ENCODE measurements around the gene SLC25A21.
A peak's percentile ranks its signal among the peaks of the same experiment; 100 is the strongest.

The SLC25A21 gene

DNA sequence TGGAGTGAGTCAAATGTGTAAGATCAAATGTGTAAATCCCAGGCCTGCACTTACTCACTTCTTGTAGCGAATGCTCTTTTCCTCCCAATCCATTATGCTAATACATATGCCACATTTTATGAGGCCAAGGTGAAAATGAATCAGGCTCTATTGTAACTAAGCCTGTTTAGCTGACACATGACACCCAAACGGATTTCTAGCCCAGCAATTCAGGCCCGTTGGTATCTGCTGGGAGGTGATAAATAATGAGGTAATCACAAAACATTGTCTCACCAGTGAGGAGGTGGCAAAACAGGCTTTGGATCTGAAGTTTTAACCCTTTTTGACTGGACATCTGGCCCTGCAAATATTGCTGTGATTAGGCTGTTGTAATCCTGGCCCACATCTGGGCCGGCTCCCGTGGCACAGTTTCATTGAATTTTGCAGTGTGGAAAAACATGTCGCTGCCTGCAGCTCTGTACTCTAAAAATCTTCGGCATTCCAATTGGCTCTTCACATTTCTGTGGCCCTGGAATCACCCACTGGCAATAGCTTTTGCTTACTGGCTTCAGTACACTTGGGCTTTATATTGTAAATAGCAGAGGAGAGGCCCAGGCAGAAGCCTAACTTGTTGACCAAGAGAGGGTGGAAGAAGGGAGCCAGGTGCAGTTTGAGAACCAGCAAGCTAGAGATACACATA, 404.7 kb downstream of the SLC25A21 start (continued):
- no peak for TF ChIP-seq ZNF623 (tag by site-specific recombination; IDR thresholded peaks at IDR 0.05)
- TF ChIP-seq ZNF654 (tag by site-specific recombination; IDR thresholded peaks at IDR 0.05; ENCODE audit: low read depth) = no peak
- TF ChIP-seq SETDB1 (IDR thresholded peaks at IDR 0.05; ENCODE audit: insufficient read length, low read length) = no peak
- TF ChIP-seq, protein P1, sequence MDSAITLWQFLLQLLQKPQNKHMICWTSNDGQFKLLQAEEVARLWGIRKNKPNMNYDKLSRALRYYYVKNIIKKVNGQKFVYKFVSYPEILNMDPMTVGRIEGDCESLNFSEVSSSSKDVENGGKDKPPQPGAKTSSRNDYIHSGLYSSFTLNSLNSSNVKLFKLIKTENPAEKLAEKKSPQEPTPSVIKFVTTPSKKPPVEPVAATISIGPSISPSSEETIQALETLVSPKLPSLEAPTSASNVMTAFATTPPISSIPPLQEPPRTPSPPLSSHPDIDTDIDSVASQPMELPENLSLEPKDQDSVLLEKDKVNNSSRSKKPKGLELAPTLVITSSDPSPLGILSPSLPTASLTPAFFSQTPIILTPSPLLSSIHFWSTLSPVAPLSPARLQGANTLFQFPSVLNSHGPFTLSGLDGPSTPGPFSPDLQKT (IDR thresholded peaks at IDR 0.05; ENCODE audit: borderline replicate concordance, low read depth, low read length) = no peak
- TF ChIP-seq, protein P2, sequence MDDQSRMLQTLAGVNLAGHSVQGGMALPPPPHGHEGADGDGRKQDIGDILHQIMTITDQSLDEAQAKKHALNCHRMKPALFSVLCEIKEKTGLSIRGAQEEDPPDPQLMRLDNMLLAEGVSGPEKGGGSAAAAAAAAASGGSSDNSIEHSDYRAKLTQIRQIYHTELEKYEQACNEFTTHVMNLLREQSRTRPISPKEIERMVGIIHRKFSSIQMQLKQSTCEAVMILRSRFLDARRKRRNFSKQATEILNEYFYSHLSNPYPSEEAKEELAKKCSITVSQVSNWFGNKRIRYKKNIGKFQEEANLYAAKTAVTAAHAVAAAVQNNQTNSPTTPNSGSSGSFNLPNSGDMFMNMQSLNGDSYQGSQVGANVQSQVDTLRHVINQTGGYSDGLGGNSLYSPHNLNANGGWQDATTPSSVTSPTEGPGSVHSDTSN (CRISPR knock-in tag; IDR thresholded peaks at IDR 0.05) = no peak
- TF ChIP-seq ZNF10 (tag by site-specific recombination; IDR thresholded peaks at IDR 0.05) = peak; percentile 53
- TF ChIP-seq, protein P3, sequence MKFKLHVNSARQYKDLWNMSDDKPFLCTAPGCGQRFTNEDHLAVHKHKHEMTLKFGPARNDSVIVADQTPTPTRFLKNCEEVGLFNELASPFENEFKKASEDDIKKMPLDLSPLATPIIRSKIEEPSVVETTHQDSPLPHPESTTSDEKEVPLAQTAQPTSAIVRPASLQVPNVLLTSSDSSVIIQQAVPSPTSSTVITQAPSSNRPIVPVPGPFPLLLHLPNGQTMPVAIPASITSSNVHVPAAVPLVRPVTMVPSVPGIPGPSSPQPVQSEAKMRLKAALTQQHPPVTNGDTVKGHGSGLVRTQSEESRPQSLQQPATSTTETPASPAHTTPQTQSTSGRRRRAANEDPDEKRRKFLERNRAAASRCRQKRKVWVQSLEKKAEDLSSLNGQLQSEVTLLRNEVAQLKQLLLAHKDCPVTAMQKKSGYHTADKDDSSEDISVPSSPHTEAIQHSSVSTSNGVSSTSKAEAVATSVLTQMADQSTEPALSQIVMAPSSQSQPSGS (tag by site-specific recombination; IDR thresholded peaks at IDR 0.05; ENCODE audit: low read depth) = peak; percentile 98
- no peak for TF ChIP-seq ZNF423 (tag by site-specific recombination; IDR thresholded peaks at IDR 0.05)
- TF ChIP-seq ZNF274 (IDR thresholded peaks at IDR 0.05; ENCODE audit: low read length) = no peak
- TF ChIP-seq ZNF274 (tag by site-specific recombination; IDR thresholded peaks at IDR 0.05; ENCODE audit: borderline replicate concordance) = no peak
- TF ChIP-seq HOXD13 (CRISPR knock-in tag; IDR thresholded peaks at IDR 0.05; ENCODE audit: borderline replicate concordance) = no peak
- TF ChIP-seq, protein P4, sequence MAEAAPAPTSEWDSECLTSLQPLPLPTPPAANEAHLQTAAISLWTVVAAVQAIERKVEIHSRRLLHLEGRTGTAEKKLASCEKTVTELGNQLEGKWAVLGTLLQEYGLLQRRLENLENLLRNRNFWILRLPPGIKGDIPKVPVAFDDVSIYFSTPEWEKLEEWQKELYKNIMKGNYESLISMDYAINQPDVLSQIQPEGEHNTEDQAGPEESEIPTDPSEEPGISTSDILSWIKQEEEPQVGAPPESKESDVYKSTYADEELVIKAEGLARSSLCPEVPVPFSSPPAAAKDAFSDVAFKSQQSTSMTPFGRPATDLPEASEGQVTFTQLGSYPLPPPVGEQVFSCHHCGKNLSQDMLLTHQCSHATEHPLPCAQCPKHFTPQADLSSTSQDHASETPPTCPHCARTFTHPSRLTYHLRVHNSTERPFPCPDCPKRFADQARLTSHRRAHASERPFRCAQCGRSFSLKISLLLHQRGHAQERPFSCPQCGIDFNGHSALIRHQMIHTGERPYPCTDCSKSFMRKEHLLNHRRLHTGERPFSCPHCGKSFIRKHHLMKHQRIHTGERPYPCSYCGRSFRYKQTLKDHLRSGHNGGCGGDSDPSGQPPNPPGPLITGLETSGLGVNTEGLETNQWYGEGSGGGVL (tag by site-specific recombination; IDR thresholded peaks at IDR 0.05) = peak; percentile 33; the same call in 1 of the 2 replicates
- TF ChIP-seq, protein P5, sequence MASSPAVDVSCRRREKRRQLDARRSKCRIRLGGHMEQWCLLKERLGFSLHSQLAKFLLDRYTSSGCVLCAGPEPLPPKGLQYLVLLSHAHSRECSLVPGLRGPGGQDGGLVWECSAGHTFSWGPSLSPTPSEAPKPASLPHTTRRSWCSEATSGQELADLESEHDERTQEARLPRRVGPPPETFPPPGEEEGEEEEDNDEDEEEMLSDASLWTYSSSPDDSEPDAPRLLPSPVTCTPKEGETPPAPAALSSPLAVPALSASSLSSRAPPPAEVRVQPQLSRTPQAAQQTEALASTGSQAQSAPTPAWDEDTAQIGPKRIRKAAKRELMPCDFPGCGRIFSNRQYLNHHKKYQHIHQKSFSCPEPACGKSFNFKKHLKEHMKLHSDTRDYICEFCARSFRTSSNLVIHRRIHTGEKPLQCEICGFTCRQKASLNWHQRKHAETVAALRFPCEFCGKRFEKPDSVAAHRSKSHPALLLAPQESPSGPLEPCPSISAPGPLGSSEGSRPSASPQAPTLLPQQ (tag by site-specific recombination; IDR thresholded peaks at IDR 0.05) = peak; percentile 73
- TF ChIP-seq, protein P6, sequence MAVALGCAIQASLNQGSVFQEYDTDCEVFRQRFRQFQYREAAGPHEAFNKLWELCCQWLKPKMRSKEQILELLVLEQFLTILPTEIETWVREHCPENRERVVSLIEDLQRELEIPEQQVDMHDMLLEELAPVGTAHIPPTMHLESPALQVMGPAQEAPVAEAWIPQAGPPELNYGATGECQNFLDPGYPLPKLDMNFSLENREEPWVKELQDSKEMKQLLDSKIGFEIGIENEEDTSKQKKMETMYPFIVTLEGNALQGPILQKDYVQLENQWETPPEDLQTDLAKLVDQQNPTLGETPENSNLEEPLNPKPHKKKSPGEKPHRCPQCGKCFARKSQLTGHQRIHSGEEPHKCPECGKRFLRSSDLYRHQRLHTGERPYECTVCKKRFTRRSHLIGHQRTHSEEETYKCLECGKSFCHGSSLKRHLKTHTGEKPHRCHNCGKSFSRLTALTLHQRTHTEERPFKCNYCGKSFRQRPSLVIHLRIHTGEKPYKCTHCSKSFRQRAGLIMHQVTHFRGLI (tag by site-specific recombination; IDR thresholded peaks at IDR 0.05) = peak; percentile 25; the same call in 1 of the 2 replicates
- TF ChIP-seq, protein P7, sequence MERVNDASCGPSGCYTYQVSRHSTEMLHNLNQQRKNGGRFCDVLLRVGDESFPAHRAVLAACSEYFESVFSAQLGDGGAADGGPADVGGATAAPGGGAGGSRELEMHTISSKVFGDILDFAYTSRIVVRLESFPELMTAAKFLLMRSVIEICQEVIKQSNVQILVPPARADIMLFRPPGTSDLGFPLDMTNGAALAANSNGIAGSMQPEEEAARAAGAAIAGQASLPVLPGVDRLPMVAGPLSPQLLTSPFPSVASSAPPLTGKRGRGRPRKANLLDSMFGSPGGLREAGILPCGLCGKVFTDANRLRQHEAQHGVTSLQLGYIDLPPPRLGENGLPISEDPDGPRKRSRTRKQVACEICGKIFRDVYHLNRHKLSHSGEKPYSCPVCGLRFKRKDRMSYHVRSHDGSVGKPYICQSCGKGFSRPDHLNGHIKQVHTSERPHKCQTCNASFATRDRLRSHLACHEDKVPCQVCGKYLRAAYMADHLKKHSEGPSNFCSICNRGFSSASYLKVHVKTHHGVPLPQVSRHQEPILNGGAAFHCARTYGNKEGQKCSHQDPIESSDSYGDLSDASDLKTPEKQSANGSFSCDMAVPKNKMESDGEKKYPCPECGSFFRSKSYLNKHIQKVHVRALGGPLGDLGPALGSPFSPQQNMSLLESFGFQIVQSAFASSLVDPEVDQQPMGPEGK (tag by site-specific recombination; IDR thresholded peaks at IDR 0.05) = 0 out of 2 replicates have a peak, but pooled peaks have one; percentile 70
- 0 out of 2 replicates have a peak, but pooled peaks have one; percentile 22 for TF ChIP-seq ZNF146 (tag by site-specific recombination; IDR thresholded peaks at IDR 0.05)
- peak; percentile 62; the same call in 1 of the 2 replicates for TF ChIP-seq GLI2 (tag by site-specific recombination; IDR thresholded peaks at IDR 0.05; ENCODE audit: borderline replicate concordance, low read depth)
- TF ChIP-seq, protein P8, sequence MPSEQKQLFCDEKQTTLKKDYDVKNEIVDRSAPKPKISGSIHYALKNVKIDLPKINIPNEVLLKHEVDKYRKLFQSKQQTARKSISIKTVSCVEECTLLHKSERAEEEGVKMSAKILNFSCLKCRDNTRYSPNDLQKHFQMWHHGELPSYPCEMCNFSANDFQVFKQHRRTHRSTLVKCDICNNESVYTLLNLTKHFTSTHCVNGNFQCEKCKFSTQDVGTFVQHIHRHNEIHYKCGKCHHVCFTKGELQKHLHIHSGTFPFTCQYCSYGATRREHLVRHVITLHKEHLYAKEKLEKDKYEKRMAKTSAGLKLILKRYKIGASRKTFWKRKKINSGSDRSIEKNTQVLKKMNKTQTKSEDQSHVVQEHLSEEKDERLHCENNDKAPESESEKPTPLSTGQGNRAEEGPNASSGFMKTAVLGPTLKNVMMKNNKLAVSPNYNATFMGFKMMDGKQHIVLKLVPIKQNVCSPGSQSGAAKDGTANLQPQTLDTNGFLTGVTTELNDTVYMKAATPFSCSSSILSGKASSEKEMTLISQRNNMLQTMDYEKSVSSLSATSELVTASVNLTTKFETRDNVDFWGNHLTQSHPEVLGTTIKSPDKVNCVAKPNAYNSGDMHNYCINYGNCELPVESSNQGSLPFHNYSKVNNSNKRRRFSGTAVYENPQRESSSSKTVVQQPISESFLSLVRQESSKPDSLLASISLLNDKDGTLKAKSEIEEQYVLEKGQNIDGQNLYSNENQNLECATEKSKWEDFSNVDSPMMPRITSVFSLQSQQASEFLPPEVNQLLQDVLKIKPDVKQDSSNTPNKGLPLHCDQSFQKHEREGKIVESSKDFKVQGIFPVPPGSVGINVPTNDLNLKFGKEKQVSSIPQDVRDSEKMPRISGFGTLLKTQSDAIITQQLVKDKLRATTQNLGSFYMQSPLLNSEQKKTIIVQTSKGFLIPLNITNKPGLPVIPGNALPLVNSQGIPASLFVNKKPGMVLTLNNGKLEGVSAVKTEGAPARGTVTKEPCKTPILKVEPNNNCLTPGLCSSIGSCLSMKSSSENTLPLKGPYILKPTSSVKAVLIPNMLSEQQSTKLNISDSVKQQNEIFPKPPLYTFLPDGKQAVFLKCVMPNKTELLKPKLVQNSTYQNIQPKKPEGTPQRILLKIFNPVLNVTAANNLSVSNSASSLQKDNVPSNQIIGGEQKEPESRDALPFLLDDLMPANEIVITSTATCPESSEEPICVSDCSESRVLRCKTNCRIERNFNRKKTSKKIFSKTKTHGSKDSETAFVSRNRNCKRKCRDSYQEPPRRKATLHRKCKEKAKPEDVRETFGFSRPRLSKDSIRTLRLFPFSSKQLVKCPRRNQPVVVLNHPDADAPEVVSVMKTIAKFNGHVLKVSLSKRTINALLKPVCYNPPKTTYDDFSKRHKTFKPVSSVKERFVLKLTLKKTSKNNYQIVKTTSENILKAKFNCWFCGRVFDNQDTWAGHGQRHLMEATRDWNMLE (tag by site-specific recombination; conservative IDR thresholded peaks at IDR 0.05; ENCODE audit: low read depth) = peak; percentile 50
- peak; percentile 92 for TF ChIP-seq ZBTB17 (tag by site-specific recombination; IDR thresholded peaks at IDR 0.05)
- TF ChIP-seq ZNF394 (tag by site-specific recombination; IDR thresholded peaks at IDR 0.05; ENCODE audit: borderline replicate concordance) = peak; percentile 62; the same call in 1 of the 2 replicates
- TF ChIP-seq YY2 (tag by site-specific recombination; IDR thresholded peaks at IDR 0.05) = no peak
